Measurements from ENCODE around the gene PLP2.

Gene PLP2

GRCh38 chrX:49188468-49189076, 16.9 kb downstream of the PLP2 start:
- TF ChIP-seq, protein P1, sequence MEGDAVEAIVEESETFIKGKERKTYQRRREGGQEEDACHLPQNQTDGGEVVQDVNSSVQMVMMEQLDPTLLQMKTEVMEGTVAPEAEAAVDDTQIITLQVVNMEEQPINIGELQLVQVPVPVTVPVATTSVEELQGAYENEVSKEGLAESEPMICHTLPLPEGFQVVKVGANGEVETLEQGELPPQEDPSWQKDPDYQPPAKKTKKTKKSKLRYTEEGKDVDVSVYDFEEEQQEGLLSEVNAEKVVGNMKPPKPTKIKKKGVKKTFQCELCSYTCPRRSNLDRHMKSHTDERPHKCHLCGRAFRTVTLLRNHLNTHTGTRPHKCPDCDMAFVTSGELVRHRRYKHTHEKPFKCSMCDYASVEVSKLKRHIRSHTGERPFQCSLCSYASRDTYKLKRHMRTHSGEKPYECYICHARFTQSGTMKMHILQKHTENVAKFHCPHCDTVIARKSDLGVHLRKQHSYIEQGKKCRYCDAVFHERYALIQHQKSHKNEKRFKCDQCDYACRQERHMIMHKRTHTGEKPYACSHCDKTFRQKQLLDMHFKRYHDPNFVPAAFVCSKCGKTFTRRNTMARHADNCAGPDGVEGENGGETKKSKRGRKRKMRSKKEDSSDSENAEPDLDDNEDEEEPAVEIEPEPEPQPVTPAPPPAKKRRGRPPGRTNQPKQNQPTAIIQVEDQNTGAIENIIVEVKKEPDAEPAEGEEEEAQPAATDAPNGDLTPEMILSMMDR (IDR thresholded peaks at IDR 0.05; ENCODE audit: low read length, missing control alignments): no peak
- DNase-seq (ENCODE audit: low read depth): no peak
- H3K4me3 ChIP-seq (replicated peaks; ENCODE audit: low read depth, low read length): no peak overlapping the region

DNA sequence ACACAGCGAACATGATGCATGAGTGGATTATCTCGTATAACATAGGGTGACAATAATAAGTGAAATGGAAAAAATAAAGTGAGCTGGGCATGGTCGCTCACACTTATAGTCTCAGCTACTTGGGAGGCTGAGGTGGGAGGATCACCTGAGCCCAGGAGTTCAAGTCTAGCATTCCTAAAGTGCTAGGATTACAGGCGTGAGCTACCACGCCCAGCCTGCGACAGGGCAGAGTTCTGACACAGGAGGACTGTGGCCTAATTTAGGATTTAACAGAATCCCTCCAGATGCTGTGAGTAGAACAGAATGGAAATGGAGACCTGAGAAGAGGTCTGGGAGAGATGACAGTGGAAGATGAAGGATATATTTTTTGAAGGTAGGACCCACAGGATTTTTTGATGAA, 17.9 kb downstream of the PLP2 start:
- no peak for DNase-seq (ENCODE audit: low read depth)
- TF ChIP-seq, protein P1 (IDR thresholded peaks at IDR 0.05; ENCODE audit: low read length, missing control alignments): no peak
- H3K4me3 ChIP-seq (replicated peaks; ENCODE audit: low read depth, low read length): peak overlapping the region; percentile 51

- H3K4me3 ChIP-seq (replicated peaks; ENCODE audit: low read depth, low read length): peak overlapping the region; percentile 73
- TF ChIP-seq, protein P1 (IDR thresholded peaks at IDR 0.05; ENCODE audit: low read length, missing control alignments): no peak
- DNase-seq (ENCODE audit: low read depth): peak; percentile 100
Measured at GRCh38 chrX:49190821-49191573, 19.3 kb downstream of the PLP2 start.

GRCh38 chrX:49191574-49192011, 19.9 kb downstream of the PLP2 start:
- no peak for DNase-seq (ENCODE audit: low read depth)
- peak overlapping the region; percentile 73 for H3K4me3 ChIP-seq (replicated peaks; ENCODE audit: low read depth, low read length)
- TF ChIP-seq, protein P1 (IDR thresholded peaks at IDR 0.05; ENCODE audit: low read length, missing control alignments): no peak

DNA sequence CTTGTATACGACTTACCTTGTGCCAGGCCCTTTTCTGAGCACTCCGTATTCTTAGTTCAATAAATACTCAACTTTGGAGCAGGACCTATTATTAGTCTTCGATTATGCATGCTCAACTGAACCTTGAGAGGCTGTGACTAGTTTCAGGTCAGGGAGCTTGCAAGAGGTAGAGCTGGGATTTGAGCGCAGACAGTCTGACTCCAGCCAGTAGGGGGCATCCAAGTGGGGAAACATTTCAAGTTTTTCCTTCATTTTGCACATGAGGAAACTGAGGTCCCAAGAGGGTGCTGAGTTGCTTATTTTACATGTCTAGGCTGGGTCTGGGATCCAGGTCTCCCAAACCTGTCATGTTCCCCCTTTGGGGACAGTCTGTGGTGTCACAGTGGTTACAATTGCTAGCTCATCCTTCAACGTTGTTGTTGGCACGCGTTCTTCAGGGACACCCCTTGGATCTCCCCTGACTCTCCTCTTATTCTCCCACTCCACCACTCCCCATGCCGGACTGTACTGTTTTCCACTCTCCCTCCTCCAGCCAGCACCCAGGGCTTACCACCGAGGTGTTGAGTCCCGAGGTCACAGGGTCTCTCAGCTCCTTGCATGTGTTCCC, 21.1 kb downstream of the PLP2 start:
- peak; percentile 51 for DNase-seq (ENCODE audit: low read depth)
- no peak overlapping the region for H3K4me3 ChIP-seq (replicated peaks; ENCODE audit: low read depth, low read length)
- TF ChIP-seq, protein P1 (IDR thresholded peaks at IDR 0.05; ENCODE audit: low read length, missing control alignments): peak; percentile 66

GRCh38 chrX:49193542-49193964, 21.9 kb downstream of the PLP2 start:
- DNase-seq (ENCODE audit: low read depth): peak; percentile 10
- TF ChIP-seq, protein P1 (IDR thresholded peaks at IDR 0.05; ENCODE audit: low read length, missing control alignments): no peak
- no peak overlapping the region for H3K4me3 ChIP-seq (replicated peaks; ENCODE audit: low read depth, low read length)

All from fibroblast of pulmonary artery (primary cell).